K562 (cell line): ENCODE data around the gene VGLL4. TPM values are rescaled to one million over a fixed set of nuclear protein-coding genes. Genes with fewer than 3 reads are reported as not detected.

Source experiments
- ATAC-seq: fragments of 200-7000 bp; cut with Tn5 transposase; 3 replicates; pipeline ENCODE4 v1.9.1; 2020; ENCODE audit warnings: moderate library complexity
- BruUV-seq: library from RNA; stranded (reverse); fragments of 400-500 nt; replicated peaks from 2 replicates; lab custom pipeline; 2021; lab: Mats Ljungman, UMichigan
- CTCF ChIA-PET: fragments of 300-600 bp; formaldehyde crosslinking; extraction: SDS; loops from one replicate; lab custom pipeline; 2021; ENCODE audit warnings: low intra/inter-chr PET ratio; lab: Yijun Ruan, JAX
- POLR2A ChIA-PET: fragments of 300-600, 350-650 bp; sonication (Branson Sonifier 250); formaldehyde crosslinking; extraction: SDS; loops from one replicate; lab custom pipeline; 2021; ENCODE audit warnings: antibody characterized with exemption, inconsistent platforms; lab: Yijun Ruan, JAX
- DNase-seq, 4 experiments: peaks; one replicate each; pipeline versions ENCODE4 v3.0.0 to v3.0.0-alpha.2; 2011 to 2018; ENCODE audit warnings: low spot score in 3 of 4, mixed read lengths in 3 of 4; ENCODE audit errors: extremely low read depth in 1 of 4
- FAIRE-seq: peaks from 2 replicates; lab custom pipeline; 2011; peaks lifted over from hg19 to GRCh38; lab: Jason Lieb, UNC
- H2AFZ ChIP-seq: 2 replicates; pipeline ENCODE4 v1.6.0; 2011; ENCODE audit warnings: low read depth, low read length, control low read depth, inconsistent platforms
- H3K27ac ChIP-seq: fragments of 200-600 bp; 3 replicates; pipeline ENCODE4 v1.8.0; 2011; ENCODE audit warnings: low read depth, mild to moderate bottlenecking, control low read depth, inconsistent platforms, low read length, moderate library complexity, mixed read lengths; ENCODE audit errors: extremely low read depth
- H3K27me3 ChIP-seq, 2 experiments: fragments of 300-600 bp in 1 of 2; 2 replicates in 1 of 2; 3 replicates in 1 of 2; pipeline versions ENCODE4 v1.6.0 to v1.8.0; 2011; ENCODE audit warnings: inconsistent platforms in 2 of 2, low read length in 2 of 2, mild to moderate bottlenecking in 1 of 2, mixed read lengths in 1 of 2, moderate library complexity in 1 of 2; ENCODE audit not compliant: control insufficient read depth in 2 of 2, insufficient read depth in 2 of 2
- H3K36me3 ChIP-seq: fragments of 300-600 bp; 3 replicates; pipeline ENCODE4 v1.8.0; 2011; ENCODE audit warnings: mild to moderate bottlenecking, low read length, inconsistent platforms; ENCODE audit not compliant: control insufficient read depth, insufficient read depth
- H3K4me1 ChIP-seq, 2 experiments: fragments of 200-600 bp in 1 of 2; replicated peaks in 1 of 2; 2 replicates in 1 of 2; 3 replicates in 1 of 2; pipeline versions ENCODE4 v1.5.1 to v1.8.0; 2011; ENCODE audit warnings: inconsistent platforms in 2 of 2, low read length in 2 of 2, mild to moderate bottlenecking in 1 of 2, mixed read lengths in 1 of 2, moderate library complexity in 1 of 2; ENCODE audit not compliant: control insufficient read depth in 2 of 2, insufficient read depth in 2 of 2
- H3K4me2 ChIP-seq: 2 replicates; pipeline ENCODE4 v1.6.1; 2011; ENCODE audit warnings: low read length, control low read depth, inconsistent platforms, mixed read lengths; ENCODE audit not compliant: insufficient read depth
- H3K4me3 ChIP-seq: fragments of 200-600 bp; sonication (generic), shearing (Covaris generic); 2 replicates; pipeline ENCODE4 v1.5.1; 2016; ENCODE audit warnings: control low read depth, inconsistent platforms
- H3K79me2 ChIP-seq: fragments of 200-600 bp; 3 replicates; pipeline ENCODE4 v1.8.0; 2011; ENCODE audit warnings: low read length, inconsistent platforms; ENCODE audit not compliant: control insufficient read depth, insufficient read depth
- H3K9ac ChIP-seq, 2 experiments: 2 replicates each; pipeline versions ENCODE4 v1.6.0 to v1.6.1; 2011; ENCODE audit warnings: low read depth in 2 of 2, low read length in 2 of 2, control low read depth in 1 of 2, inconsistent platforms in 1 of 2, mild to moderate bottlenecking in 1 of 2, mixed read lengths in 1 of 2; ENCODE audit not compliant: insufficient read depth in 1 of 2
- H3K9me1 ChIP-seq: one replicate; pipeline ENCODE4 v1.6.0; 2011; ENCODE audit warnings: inconsistent platforms, mild to moderate bottlenecking, low read length, moderate library complexity; ENCODE audit not compliant: control insufficient read depth, insufficient read depth
- H3K9me3 ChIP-seq: replicated peaks from 2 replicates; pipeline ENCODE4 v1.5.1; 2011; ENCODE audit warnings: low read depth, low read length, inconsistent platforms; ENCODE audit not compliant: control insufficient read depth, insufficient read depth
- H4K20me1 ChIP-seq: replicated peaks from 2 replicates; pipeline ENCODE4 v1.6.1; 2011; ENCODE audit warnings: low read length, inconsistent platforms, mixed read lengths; ENCODE audit not compliant: control insufficient read depth, insufficient read depth
- KLF10 ChIP-seq: fragments of 250-450 bp; sonication (Bioruptor Pico); IDR thresholded peaks from 2 replicates; pipeline ENCODE4 v1.6.1; 2021; ENCODE audit warnings: matching md5 sums
- RAD51 ChIP-seq: fragments of 450-650 bp; IDR thresholded peaks from 2 replicates; pipeline ENCODE4 v1.7.1; 2016; ENCODE audit warnings: low read depth, mild to moderate bottlenecking, borderline replicate concordance
- TFE3 ChIP-seq: fragments of 450-650 bp; formaldehyde crosslinking; IDR thresholded peaks from 2 replicates; pipeline ENCODE4 v1.4.0; 2020; ENCODE audit warnings: mild to moderate bottlenecking, mixed read lengths
- USF1 ChIP-seq: sonication (generic); formaldehyde crosslinking; IDR thresholded peaks from 2 replicates; pipeline ENCODE4 v1.9.0; 2022; ENCODE audit warnings: mild to moderate bottlenecking, missing genetic modification reagents
- USF2 ChIP-seq: sonication (generic); formaldehyde crosslinking; IDR thresholded peaks from 2 replicates; pipeline ENCODE4 v1.5.0; 2020; ENCODE audit warnings: missing genetic modification reagents
- WGBS: fragments of 100-300 bp; shearing (Covaris generic); methylation state at CpG from one replicate; pipeline ENCODE4 v1.1.6; 2016; ENCODE audit warnings: low coverage, mixed read lengths; ENCODE audit not compliant: insufficient coverage; ENCODE audit errors: missing lambda C conversion rate; 5-methylcytosine and 5-hydroxymethylcytosine counted together
- in situ Hi-C: fragments of 300-500 bp; cut with MboI; formaldehyde crosslinking; loops from 4 replicates; pipeline ENCODE4 v1.15.0; 2018; ENCODE audit warnings: inconsistent platforms, mixed read lengths
- intact Hi-C: fragments of 100-400 bp; cut with micrococcal nuclease; formaldehyde crosslinking; loops from 2 replicates; pipeline ENCODE4 v1.14.2; 2022
- polyA plus RNA-seq, 8 experiments: library from polyadenylated mRNA; depleted of rRNA in 4 of 8; stranded (reverse) in 5 of 8; unstranded in 3 of 8; fragments of >200 nt; fragmentation: Nextera tagmentation in 2 of 8; fragmentation: Illumina TruSeq in 1 of 8; extraction: Ambion mirVana in 2 of 8; extraction: Trizol in 1 of 8; gene quantifications; 2 replicates each; pipeline versions ENCODE4 v1.2.1 to v1.2.3, GENCODE V29; 2011 to 2014; ENCODE audit warnings: inconsistent platforms in 1 of 8, missing spikeins in 1 of 8
- total RNA-seq, 7 experiments: library from RNA; depleted of rRNA in 6 of 7; stranded (reverse); fragments of >200 nt in 6 of 7; fragmentation: Illumina TruSeq in 2 of 7; extraction: Trizol in 2 of 7; gene quantifications; 2 replicates each; pipeline versions ENCODE4 v1.2.1 to v1.2.3, GENCODE V29; 2011 to 2021; ENCODE audit warnings: low replicate concordance in 1 of 7

VGLL4 gene
- total and polyA plus RNA-seq, 9 of the 15 experiments (the other 6 are each of a cell fraction or from before 2014, with no cell fraction given), result 0.27 to 10.9 (median 8.6) TPM

- peaks cover 29% of the 10 kb centered on the region for H4K20me1 ChIP-seq
- no peak for FAIRE-seq
Measured at GRCh38 chr3:11578169-11578568, 65.5 kb downstream of the VGLL4 start.

More at GRCh38 chr3:11578169-11578568, 65.5 kb downstream of the VGLL4 start:
- 35% methylated on average over 8 of the region's 8 CpGs for WGBS
- H3K9me3 ChIP-seq, result no peaks in the 10 kb centered on the region
- in situ Hi-C loops (no loop called here), intact Hi-C loops (no loop called here)
- H3K27ac ChIP-seq, result no peak overlapping the region
- ChIA-PET POLR2A (interaction anchor here (1.4 kb wide), 1 partner anchor 12 kb away, joined by 3 read pairs; no protein-coding TSS in a partner anchor), CTCF (interaction anchor here (0.7 kb wide), 1 partner anchor 59 kb away, joined by 3 read pairs; no protein-coding TSS in a partner anchor)
- no peaks in the 10 kb centered on the region; the same call in 2 of the 3 replicates for H3K36me3 ChIP-seq
- no peak overlapping the region for H3K4me2 ChIP-seq
- no peak overlapping the region for H3K4me3 ChIP-seq
- no TSS peak for BruUV-seq
- no peak overlapping the region for H2AFZ ChIP-seq
- DNase-seq (no peak), ATAC-seq (no peak)
- H3K4me1 ChIP-seq, result no peaks in the 10 kb centered on the region; a peak in 2 of 5 replicates
- TF ChIP-seq TFE3 (CRISPR knock-in tag) (peak; percentile 31; the same call in 1 of the 2 replicates), KLF10 (no peak), RAD51 (0 out of 2 replicates have a peak, but pooled peaks have one; percentile 28), USF1 (CRISPR knock-in tag) (peak; percentile 70), USF2 (peak; percentile 49)
- no peaks in the 10 kb centered on the region for H3K9me1 ChIP-seq
- no peak overlapping the region for H3K9ac ChIP-seq
- H3K79me2 ChIP-seq, result no peaks in the 10 kb centered on the region; the same call in 2 of the 3 replicates
- H3K27me3 ChIP-seq, result peaks cover 0 to 24% of the 10 kb centered on the region in 2 experiments; a peak in 3 of 5 replicates
